Ovary (tissue), 9 donors: ENCODE data around the gene DIABLO. TPM values are rescaled to one million over a fixed set of nuclear protein-coding genes. Genes with fewer than 3 reads are reported as not detected.

Experiments used
- DNase-seq, 5 donors: peaks; one replicate each; pipeline ENCODE4 v3.0.0-alpha.2; 2019 to 2020
- H3K27ac ChIP-seq, 2 donors: fragments of 200-600 bp; one replicate each; pipeline versions ENCODE4 v1.5.1 to v1.8.0; 2019 to 2022
- H3K27me3 ChIP-seq: fragments of 200-600 bp; one replicate; pipeline ENCODE4 v1.8.0; 2022
- H3K36me3 ChIP-seq: fragments of 200-600 bp; sonication (generic); one replicate; pipeline ENCODE4 v1.5.1; 2019
- H3K4me1 ChIP-seq: one replicate; pipeline ENCODE4 v1.8.1; 2013; ENCODE audit warnings: mild to moderate bottlenecking, moderate library complexity; ENCODE audit not compliant: insufficient read depth
- H3K4me3 ChIP-seq: fragments of 200-600 bp; sonication (generic); one replicate; pipeline ENCODE4 v1.5.1; 2017
- H3K9me3 ChIP-seq, 2 donors: fragments of 200-600 bp in 1 of 2; sonication (generic) in 1 of 2; one replicate each; pipeline versions ENCODE4 v1.5.1 to v1.8.1; 2013 to 2019; ENCODE audit warnings: mild to moderate bottlenecking in 1 of 2, moderate library complexity in 1 of 2
- CTCF ChIP-seq, 3 donors: fragments of 450-650 bp in 2 of 3; fragments of 200-600 bp in 1 of 3; IDR thresholded peaks; one replicate each; pipeline versions ENCODE4 v1.5.1 to v1.8.0; 2016 to 2022; ENCODE audit warnings: antibody characterized with exemption in 3 of 3, mild to moderate bottlenecking in 1 of 3
- EP300 ChIP-seq: sonication (generic); formaldehyde crosslinking; IDR thresholded peaks from one replicate; pipeline ENCODE4 v1.6.1; 2017; ENCODE audit warnings: antibody characterized with exemption
- POLR2A ChIP-seq: fragments of 450-650 bp; IDR thresholded peaks from one replicate; pipeline ENCODE4 v1.6.1; 2017; ENCODE audit warnings: antibody characterized with exemption, mild to moderate bottlenecking, moderate library complexity
- WGBS, 3 donors: extraction: QIAGEN DNeasy Blood & Tissue Kit in 1 of 3; methylation state at CpG; one replicate each; pipeline versions ENCODE4 v1.1.5 to v1.1.7; 2013 to 2017; 5-methylcytosine and 5-hydroxymethylcytosine counted together
- intact Hi-C, 4 donors: fragments of 100-400 bp; cut with DNase I; formaldehyde crosslinking; loops; one replicate each; pipeline versions ENCODE4 v1.11.0 to v1.15.1; 2022 to 2023
- polyA plus RNA-seq, 2 donors: library from polyadenylated mRNA; stranded (reverse); fragments of 200-250 nt in 1 of 2; fragments of 350-450 nt in 1 of 2; fragmentation: Illumina TruSeq in 1 of 2; extraction: RNeasy Lipid Tissue Mini Kit (QIAGEN cat#74804) in 1 of 2; gene quantifications; one replicate each; pipeline ENCODE4 v1.2.3, GENCODE V29; 2013 to 2014
- total RNA-seq, 7 donors: library from RNA; depleted of rRNA in 2 of 7; stranded (reverse); fragments of >200 nt in 2 of 7; fragmentation: NEBNext Ultra II Directional in 3 of 7; extraction: Animal tissue kit (Norgen Biotek cat#: 25700) in 3 of 7; gene quantifications; one replicate each; pipeline versions ENCODE4 v1.1.0 to v1.2.4, GENCODE V29; 2016 to 2023
- donor health status: DM: no; HTN: no; CAD: no; lungs with moderate emphysema.
- donor health status: DM: no; HTN: no; CAD: no.
- donor health status: Bipolar disorder and iron deficiency.
- donor health status: DM: yes; HTN: yes; CAD: no.
- donor health status: DM: no; HTN: no; CAD: no.
- donor health status: DM: yes; HTN: yes; CAD: no.

The DIABLO gene
- total and polyA plus RNA-seq, 9 donors = 35.9 to 92.1 (median 41.1) TPM

DNA sequence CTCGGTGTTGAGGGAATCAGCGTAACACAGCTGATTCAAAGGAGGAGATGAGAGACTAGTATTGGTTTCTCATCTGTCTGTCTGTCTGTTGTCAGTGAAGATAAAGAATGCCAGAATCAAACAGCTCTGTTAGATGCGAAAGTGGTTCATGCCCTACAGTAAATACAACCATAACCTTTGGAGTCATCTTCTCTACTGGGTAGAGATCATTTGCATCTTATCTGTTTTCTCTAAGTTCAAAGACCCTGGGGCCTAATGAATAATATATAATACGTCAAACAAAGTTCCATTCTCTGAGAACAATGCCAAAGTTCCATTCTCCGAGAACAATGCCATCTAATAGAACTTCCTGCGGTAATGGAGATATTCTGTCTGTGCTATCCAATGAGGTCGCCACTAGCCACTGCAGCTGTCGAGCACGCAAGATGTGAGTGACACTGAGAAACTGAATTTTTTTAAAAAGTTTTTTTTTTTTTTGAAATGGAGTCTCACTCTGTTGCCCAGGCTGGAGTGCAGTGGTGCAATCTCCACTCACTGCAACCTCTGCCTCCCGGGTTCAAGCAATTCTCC lies 58.4 kb downstream of the DIABLO start:
- no peaks in the 10 kb centered on the region for H3K27me3 ChIP-seq
- intact Hi-C loops = no loop called here
- no peak for TF ChIP-seq CTCF (IDR thresholded peaks at IDR 0.05)
- TF ChIP-seq POLR2A = no peak
- no peak for TF ChIP-seq EP300
- H3K9me3 ChIP-seq = no peaks in the 10 kb centered on the region
- no peak for DNase-seq
- WGBS, 3 donors = 83 to 91% (median 89%) methylated on average over 10 of the region's 10 CpGs
- H3K36me3 ChIP-seq = no peaks in the 10 kb centered on the region
- no peak overlapping the region for H3K27ac ChIP-seq
- no peak overlapping the region for H3K4me3 ChIP-seq
- no peaks in the 10 kb centered on the region for H3K4me1 ChIP-seq

DNA sequence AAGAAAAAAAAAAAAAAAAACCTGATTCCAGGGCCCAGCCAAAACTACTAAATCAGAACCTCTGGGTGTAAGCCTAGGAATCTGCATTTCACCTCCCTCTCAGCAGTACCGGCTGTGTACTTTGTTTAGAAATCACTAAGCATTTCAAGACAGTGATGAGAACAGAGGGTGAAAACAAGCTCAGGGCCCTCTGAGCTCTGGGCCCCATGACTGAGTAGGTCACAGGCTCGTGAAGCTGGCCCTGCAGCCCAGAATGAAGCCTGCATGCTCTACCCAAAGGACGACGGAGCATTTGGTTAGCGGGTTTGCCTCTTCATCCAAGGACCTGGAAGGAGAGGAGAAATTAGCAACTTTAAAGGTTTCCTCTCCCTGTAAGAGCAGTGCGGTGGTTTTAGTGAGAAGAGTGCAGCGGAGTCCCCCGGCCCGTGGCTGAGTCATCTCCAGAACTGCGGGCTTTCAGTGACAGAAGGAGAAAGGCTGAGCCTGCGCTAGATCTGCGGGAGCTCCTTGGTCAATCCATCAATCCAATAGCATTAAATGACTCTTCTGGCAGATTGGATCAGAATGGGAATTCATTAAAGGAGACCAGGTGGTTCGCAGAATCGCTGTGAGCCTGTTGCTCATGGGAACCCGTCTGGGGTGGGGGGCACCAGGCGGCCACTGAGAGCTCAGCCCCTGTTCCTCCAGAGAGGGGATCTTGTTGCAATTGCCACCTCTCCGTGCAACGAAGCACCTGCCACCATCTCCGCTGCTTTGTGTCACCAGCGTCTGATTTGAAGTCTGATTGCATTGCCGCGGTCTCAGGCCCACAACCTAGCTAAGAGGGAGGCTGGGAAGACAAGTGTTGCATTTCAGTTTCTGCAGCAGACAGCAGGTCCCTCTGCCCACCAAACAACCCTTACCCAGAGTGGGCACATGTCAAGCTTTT lies 59.2 kb downstream of the DIABLO start:
- intact Hi-C loops = no loop called here
- no peak for DNase-seq
- no peaks in the 10 kb centered on the region for H3K36me3 ChIP-seq
- no peaks in the 10 kb centered on the region for H3K27me3 ChIP-seq
- H3K9me3 ChIP-seq = no peaks in the 10 kb centered on the region
- WGBS, 3 donors = 76 to 83% (median 79%) methylated on average over 22 of the region's 22 CpGs
- H3K4me1 ChIP-seq = no peaks in the 10 kb centered on the region
- H3K4me3 ChIP-seq = no peak overlapping the region
- no peak overlapping the region for H3K27ac ChIP-seq
- TF ChIP-seq EP300 = no peak
- TF ChIP-seq POLR2A = no peak
- no peak for TF ChIP-seq CTCF (IDR thresholded peaks at IDR 0.05)

DNA sequence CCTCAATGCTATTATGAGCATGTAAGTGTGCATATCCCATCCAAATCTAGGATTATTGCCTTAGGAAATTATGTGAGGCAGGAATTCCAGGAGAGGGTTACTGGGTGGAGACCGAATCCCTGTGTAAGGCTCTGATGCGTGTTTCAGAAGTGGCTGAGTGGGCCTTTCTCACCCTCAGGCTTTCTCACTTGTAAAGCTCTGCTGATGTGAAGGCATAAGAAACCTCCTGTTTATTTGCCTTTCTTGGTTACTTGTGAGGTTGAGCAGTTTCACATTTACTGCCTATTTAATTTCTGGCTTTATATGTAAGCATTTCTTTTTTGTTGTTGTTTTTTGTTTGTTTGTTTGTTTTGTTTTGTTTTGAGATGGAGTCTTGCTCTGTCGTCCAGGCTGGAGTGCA lies 62.9 kb downstream of the DIABLO start:
- Histone ChIP-seq H3K27me3 (no peaks in the 10 kb centered on the region), H3K36me3 (no peaks in the 10 kb centered on the region), H3K4me3 (no peak overlapping the region), H3K4me1 (no peaks in the 10 kb centered on the region), H3K27ac (no peak overlapping the region), H3K9me3 (no peaks in the 10 kb centered on the region)
- intact Hi-C loops = no loop called here
- DNase-seq = no peak
- TF ChIP-seq EP300 (no peak), POLR2A (no peak), CTCF (IDR thresholded peaks at IDR 0.05) (no peak)
- 77 to 84% (median 80%) methylated on average over 3 of the region's 3 CpGs for WGBS, 3 donors

- intact Hi-C loops = no loop called here
- H3K4me1 ChIP-seq = no peaks in the 10 kb centered on the region
- no peak overlapping the region for H3K27ac ChIP-seq
- 77 to 81% (median 81%) methylated on average over 8 of the region's 8 CpGs for WGBS, 3 donors
- no peak overlapping the region for H3K4me3 ChIP-seq
- H3K36me3 ChIP-seq = no peaks in the 10 kb centered on the region
- TF ChIP-seq CTCF (IDR thresholded peaks at IDR 0.05) = no peak
- H3K27me3 ChIP-seq = no peaks in the 10 kb centered on the region
- DNase-seq = no peak
- no peaks in the 10 kb centered on the region for H3K9me3 ChIP-seq
Observed at GRCh38 chr12:122161682-122162081, 64.2 kb downstream of the DIABLO start.
